ENCODE results near the gene OBP2A.

GRCh38 chr9:135521608-135522095 is 24.3 kb upstream of the OBP2A start:
- TF ChIP-seq, protein P1, sequence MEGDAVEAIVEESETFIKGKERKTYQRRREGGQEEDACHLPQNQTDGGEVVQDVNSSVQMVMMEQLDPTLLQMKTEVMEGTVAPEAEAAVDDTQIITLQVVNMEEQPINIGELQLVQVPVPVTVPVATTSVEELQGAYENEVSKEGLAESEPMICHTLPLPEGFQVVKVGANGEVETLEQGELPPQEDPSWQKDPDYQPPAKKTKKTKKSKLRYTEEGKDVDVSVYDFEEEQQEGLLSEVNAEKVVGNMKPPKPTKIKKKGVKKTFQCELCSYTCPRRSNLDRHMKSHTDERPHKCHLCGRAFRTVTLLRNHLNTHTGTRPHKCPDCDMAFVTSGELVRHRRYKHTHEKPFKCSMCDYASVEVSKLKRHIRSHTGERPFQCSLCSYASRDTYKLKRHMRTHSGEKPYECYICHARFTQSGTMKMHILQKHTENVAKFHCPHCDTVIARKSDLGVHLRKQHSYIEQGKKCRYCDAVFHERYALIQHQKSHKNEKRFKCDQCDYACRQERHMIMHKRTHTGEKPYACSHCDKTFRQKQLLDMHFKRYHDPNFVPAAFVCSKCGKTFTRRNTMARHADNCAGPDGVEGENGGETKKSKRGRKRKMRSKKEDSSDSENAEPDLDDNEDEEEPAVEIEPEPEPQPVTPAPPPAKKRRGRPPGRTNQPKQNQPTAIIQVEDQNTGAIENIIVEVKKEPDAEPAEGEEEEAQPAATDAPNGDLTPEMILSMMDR (IDR thresholded peaks at IDR 0.05) = no peak
- TF ChIP-seq POLR2A (IDR thresholded peaks at IDR 0.05) = no peak
